ENCODE results near the gene THAP4. TPM values are rescaled to one million over a fixed set of nuclear protein-coding genes. Genes with fewer than 3 reads are reported as not detected.
A peak's percentile ranks its signal among the peaks of the same experiment; 100 is the strongest.

THAP4 gene
- total RNA-seq, 1 donor = 43.4 TPM

- peaks cover 34% of the 10 kb centered on the region for H3K36me3 ChIP-seq (ENCODE audit: insufficient read depth, low read length)
- peak; percentile 95 for DNase-seq (ENCODE audit: insufficient read length, low spot score, missing footprints)
- peaks cover 68% of the 10 kb centered on the region for H4K20me1 ChIP-seq (ENCODE audit: insufficient read depth, low read length)
Observed at GRCh38 chr2:241636182-241637017, 558 bp downstream of the THAP4 start.

DNA sequence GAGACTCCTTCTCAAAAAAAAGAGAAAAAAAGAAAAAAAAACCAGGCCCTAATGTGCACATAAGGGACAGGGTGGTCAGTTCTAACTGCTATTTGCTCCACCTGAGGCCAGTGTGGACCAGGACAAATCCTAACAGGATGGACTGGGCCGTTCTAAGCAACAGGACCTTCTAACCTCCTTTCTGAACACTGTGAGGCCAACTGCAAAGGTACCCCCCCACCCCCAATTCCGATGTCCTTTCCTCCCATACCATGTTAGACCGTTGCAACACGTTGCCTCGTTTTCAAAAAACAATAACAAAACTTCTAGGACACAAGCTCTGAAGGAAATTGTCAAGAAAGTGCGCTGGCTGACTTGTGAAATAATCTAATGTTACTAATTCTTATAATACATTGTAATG lies 1.2 kb downstream of the THAP4 start:
- no peaks in the 10 kb centered on the region for H3K27me3 ChIP-seq (ENCODE audit: insufficient read depth, low read length)
- H3K36me3 ChIP-seq (ENCODE audit: insufficient read depth, low read length) = peaks cover 41% of the 10 kb centered on the region
- DNase-seq (ENCODE audit: insufficient read length, low spot score, missing footprints) = no peak
- H3K79me2 ChIP-seq (ENCODE audit: insufficient read depth, low read length) = peaks cover 90% of the 10 kb centered on the region
- H2AFZ ChIP-seq (ENCODE audit: low read length) = peak overlapping the region; percentile 20
- no peak for TF ChIP-seq CTCF (IDR thresholded peaks at IDR 0.05; ENCODE audit: extremely low read depth, low read depth, low read length)
- H3K27ac ChIP-seq (ENCODE audit: low read depth, low read length) = peak overlapping the region; percentile 62
- peaks cover 66% of the 10 kb centered on the region for H4K20me1 ChIP-seq (ENCODE audit: insufficient read depth, low read length)
- no peaks in the 10 kb centered on the region for H3K9me3 ChIP-seq (ENCODE audit: low read depth, low read length)
- H3K4me3 ChIP-seq (ENCODE audit: insufficient read depth, low read length) = peak overlapping the region; percentile 96
- peak overlapping the region; percentile 92 for H3K4me2 ChIP-seq (ENCODE audit: insufficient read depth, low read length)
- peaks cover 13% of the 10 kb centered on the region for H3K4me1 ChIP-seq (ENCODE audit: insufficient read depth, low read length)

More at GRCh38 chr2:241636182-241637017, 558 bp downstream of the THAP4 start:
- Histone ChIP-seq H3K79me2 (ENCODE audit: insufficient read depth, low read length) (peaks cover 89% of the 10 kb centered on the region), H2AFZ (ENCODE audit: low read length) (peak overlapping the region; percentile 62), H3K4me1 (ENCODE audit: insufficient read depth, low read length) (peaks cover 13% of the 10 kb centered on the region), H3K27me3 (ENCODE audit: insufficient read depth, low read length) (no peaks in the 10 kb centered on the region), H3K9me3 (ENCODE audit: low read depth, low read length) (no peaks in the 10 kb centered on the region), H3K27ac (ENCODE audit: low read depth, low read length) (peak overlapping the region; percentile 62), H3K4me2 (ENCODE audit: insufficient read depth, low read length) (peak overlapping the region; percentile 92), H3K4me3 (ENCODE audit: insufficient read depth, low read length) (peak overlapping the region; percentile 96)
- no peak for TF ChIP-seq CTCF (IDR thresholded peaks at IDR 0.05; ENCODE audit: extremely low read depth, low read depth, low read length)

DNA sequence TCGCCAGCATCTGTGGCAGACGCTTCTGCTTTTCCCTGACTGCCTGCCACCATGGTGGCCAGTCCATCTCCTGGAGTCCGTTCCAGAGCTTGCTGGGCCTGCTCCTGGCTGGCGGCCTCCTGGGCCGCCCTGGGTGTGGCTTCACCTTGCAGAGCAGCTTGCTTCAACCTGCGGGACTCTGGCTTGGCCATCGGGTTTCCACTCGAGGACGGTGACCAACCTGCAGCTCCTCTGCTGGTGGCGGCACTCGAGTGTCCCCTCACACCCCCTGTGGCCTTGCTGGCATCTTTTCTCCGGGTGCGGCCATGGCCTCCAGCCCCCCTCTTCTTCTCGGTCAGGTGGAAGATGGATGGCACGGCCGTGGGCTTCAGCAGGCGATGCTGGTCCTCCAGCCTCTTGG lies 3.4 kb downstream of the THAP4 start:
- Histone ChIP-seq H3K4me2 (ENCODE audit: insufficient read depth, low read length) (no peak overlapping the region), H3K27me3 (ENCODE audit: insufficient read depth, low read length) (no peaks in the 10 kb centered on the region), H3K36me3 (ENCODE audit: insufficient read depth, low read length) (peaks cover 34% of the 10 kb centered on the region), H4K20me1 (ENCODE audit: insufficient read depth, low read length) (peaks cover 48% of the 10 kb centered on the region), H3K9me3 (ENCODE audit: low read depth, low read length) (no peaks in the 10 kb centered on the region), H3K4me1 (ENCODE audit: insufficient read depth, low read length) (peaks cover 10% of the 10 kb centered on the region), H3K27ac (ENCODE audit: low read depth, low read length) (no peak overlapping the region), H3K4me3 (ENCODE audit: insufficient read depth, low read length) (no peak overlapping the region), H3K79me2 (ENCODE audit: insufficient read depth, low read length) (peaks cover 88% of the 10 kb centered on the region), H2AFZ (ENCODE audit: low read length) (no peak overlapping the region)
- no peak for DNase-seq (ENCODE audit: insufficient read length, low spot score, missing footprints)
- no peak for TF ChIP-seq CTCF (IDR thresholded peaks at IDR 0.05; ENCODE audit: extremely low read depth, low read depth, low read length)

Data from osteoblast (primary cell).